ENCODE data around the gene EFCAB14.
"Not testable (repeated sequence)": the region's sequence is repeated elsewhere in the genome, so short reads cannot be mapped to it uniquely, and the experiment has no call there.

The EFCAB14 gene

GRCh38 chr1:46653405-46653958, 65.4 kb downstream of the EFCAB14 start:
- DNase-seq (ENCODE audit: low read depth in 2 of 2), result no peak

- no peak for DNase-seq (ENCODE audit: low read depth in 2 of 2)
Observed at GRCh38 chr1:46652321-46653100, 66.4 kb downstream of the EFCAB14 start.

- not testable (repeated sequence) for DNase-seq (ENCODE audit: low read depth in 2 of 2)
Observed at GRCh38 chr1:46651152-46651551, 67.8 kb downstream of the EFCAB14 start.

GRCh38 chr1:46650491-46650890, 68.4 kb downstream of the EFCAB14 start:
- DNase-seq (ENCODE audit: low read depth in 2 of 2), result no peak

- DNase-seq (ENCODE audit: low read depth in 2 of 2), result no peak
Observed at GRCh38 chr1:46649764-46650163, 69.2 kb downstream of the EFCAB14 start.

GRCh38 chr1:46647611-46648010, 71.3 kb downstream of the EFCAB14 start:
- DNase-seq (ENCODE audit: low read depth in 2 of 2), result no peak

GRCh38 chr1:46646844-46647243, 72.1 kb downstream of the EFCAB14 start:
- no peak for DNase-seq (ENCODE audit: low read depth in 2 of 2)

- DNase-seq (ENCODE audit: low read depth in 2 of 2), result no peak
Observed at GRCh38 chr1:46646331-46646730, 72.6 kb downstream of the EFCAB14 start.

- no peak for DNase-seq (ENCODE audit: low read depth in 2 of 2)
Observed at GRCh38 chr1:46645815-46646214, 73.1 kb downstream of the EFCAB14 start.

GRCh38 chr1:46643368-46643775, 75.5 kb downstream of the EFCAB14 start:
- DNase-seq (ENCODE audit: low read depth in 2 of 2), result no peak

- no peak for DNase-seq (ENCODE audit: low read depth in 2 of 2)
Observed at GRCh38 chr1:46642115-46642680, 76.7 kb downstream of the EFCAB14 start.

- no peak for DNase-seq (ENCODE audit: low read depth in 2 of 2)
Observed at GRCh38 chr1:46639547-46639946, 79.4 kb downstream of the EFCAB14 start.

GRCh38 chr1:46638921-46639320, 80.0 kb downstream of the EFCAB14 start:
- DNase-seq (ENCODE audit: low read depth in 2 of 2), result no peak

- DNase-seq (ENCODE audit: low read depth in 2 of 2), result no peak
Observed at GRCh38 chr1:46637444-46638083, 81.3 kb downstream of the EFCAB14 start.

GRCh38 chr1:46635205-46635604, 83.7 kb downstream of the EFCAB14 start:
- DNase-seq (ENCODE audit: low read depth in 2 of 2), result no peak

- DNase-seq (ENCODE audit: low read depth in 2 of 2), result no peak
Observed at GRCh38 chr1:46630719-46631118, 88.2 kb downstream of the EFCAB14 start.
